HepG2 (cell line): ENCODE results near the gene MYADML2. TPM values are rescaled to one million over a fixed set of nuclear protein-coding genes. Genes with fewer than 3 reads are reported as not detected.

Source experiments
- ADNP ChIP-seq: sonication (generic); formaldehyde crosslinking; IDR thresholded peaks from 2 replicates; pipeline ENCODE4 v1.4.0; 2020; ENCODE audit warnings: missing genetic modification reagents
- ATF7 ChIP-seq, 2 experiments: fragments of 450-650 bp in 1 of 2; sonication (generic) in 1 of 2; formaldehyde crosslinking in 1 of 2; IDR thresholded peaks; 2 replicates each; pipeline versions ENCODE4 v1.4.0 to v1.6.1; 2016 to 2020; ENCODE audit warnings: antibody characterized with exemption in 1 of 2, mild to moderate bottlenecking in 1 of 2, missing genetic modification reagents in 1 of 2
- CC2D1A ChIP-seq: sonication (generic); formaldehyde crosslinking; IDR thresholded peaks from 2 replicates; pipeline ENCODE4 v1.8.1; 2023; ENCODE audit warnings: mild to moderate bottlenecking, missing genetic modification reagents
- CREB1 ChIP-seq, 2 experiments: fragments of 450-650 bp in 1 of 2; IDR thresholded peaks; 2 replicates each; pipeline ENCODE4 v1.6.1; 2016 to 2017; ENCODE audit warnings: control low read depth in 1 of 2, mild to moderate bottlenecking in 1 of 2, missing compliant biosample characterization in 1 of 2, missing genetic modification characterization in 1 of 2
- E2F1 ChIP-seq: sonication (generic); formaldehyde crosslinking; IDR thresholded peaks from 2 replicates; pipeline ENCODE4 v1.5.0; 2020; ENCODE audit warnings: missing genetic modification reagents
- EP300 ChIP-seq, 3 experiments: sonication (generic) in 1 of 3; formaldehyde crosslinking in 1 of 3; IDR thresholded peaks; 2 replicates each; pipeline versions ENCODE4 v1.5.1 to v1.6.1; 2011 to 2020; ENCODE audit warnings: low read depth in 2 of 3, low read length in 2 of 3, borderline replicate concordance in 1 of 3, improper control_type of control experiment in 1 of 3, mild to moderate bottlenecking in 1 of 3, missing genetic modification reagents in 1 of 3, moderate library complexity in 1 of 3
- EZH2 ChIP-seq: conservative IDR thresholded peaks from 2 replicates; pipeline ENCODE4 v1.6.1; 2012; ENCODE audit warnings: mild to moderate bottlenecking, low read depth, low read length, moderate library complexity
- FOXP1 ChIP-seq, 2 experiments: fragments of 450-650 bp in 1 of 2; IDR thresholded peaks; 2 replicates each; pipeline ENCODE4 v1.6.1; 2017 to 2018; ENCODE audit warnings: antibody characterized with exemption in 1 of 2
- GFI1 ChIP-seq: sonication (generic); formaldehyde crosslinking; IDR thresholded peaks from 2 replicates; pipeline ENCODE4 v1.5.0; 2020; ENCODE audit warnings: missing genetic modification reagents, mild to moderate bottlenecking, borderline replicate concordance
- HDAC6 ChIP-seq: fragments of 200-600 bp; sonication (generic); IDR thresholded peaks from 2 replicates; pipeline ENCODE4 v1.7.0; 2017; ENCODE audit warnings: mild to moderate bottlenecking, antibody characterized with exemption, low read length, low read depth
- KMT2A ChIP-seq: sonication (generic); formaldehyde crosslinking; IDR thresholded peaks from 2 replicates; pipeline ENCODE4 v1.4.0; 2020; ENCODE audit warnings: missing genetic modification reagents
- MBD4 ChIP-seq: IDR thresholded peaks from 2 replicates; pipeline ENCODE4 v1.6.1; 2012; ENCODE audit warnings: low read length, inconsistent platforms, borderline replicate concordance
- MTA3 ChIP-seq: sonication (generic); formaldehyde crosslinking; IDR thresholded peaks from 2 replicates; pipeline ENCODE4 v1.4.0; 2020; ENCODE audit warnings: missing genetic modification reagents
- NCOA5 ChIP-seq: sonication (generic); formaldehyde crosslinking; IDR thresholded peaks from 2 replicates; pipeline ENCODE4 v1.4.0; 2020; ENCODE audit warnings: missing genetic modification reagents
- NFKBIZ ChIP-seq: IDR thresholded peaks from 2 replicates; pipeline ENCODE4 v1.6.1; 2018; ENCODE audit warnings: missing genetic modification reagents, missing compliant biosample characterization
- SALL1 ChIP-seq: sonication (generic); formaldehyde crosslinking; IDR thresholded peaks from 2 replicates; pipeline ENCODE4 v1.8.0; 2022; ENCODE audit warnings: mild to moderate bottlenecking, missing genetic modification reagents
- SUZ12 ChIP-seq: fragments of 150-350 bp; IDR thresholded peaks from 2 replicates; pipeline ENCODE4 v1.6.1; 2014; ENCODE audit warnings: low read depth, low read length
- TAF15 ChIP-seq: fragments of 200-400 bp; formaldehyde crosslinking; IDR thresholded peaks from one replicate; pipeline ENCODE4 v1.6.1; 2018; ENCODE audit warnings: mild to moderate bottlenecking, low read depth, low read length; ENCODE audit not compliant: poor library complexity, severe bottlenecking
- ZBTB37 ChIP-seq: sonication (generic); formaldehyde crosslinking; IDR thresholded peaks from 2 replicates; pipeline ENCODE4 v1.4.0; 2020; ENCODE audit warnings: mild to moderate bottlenecking, missing genetic modification reagents
- ZEB1 ChIP-seq: IDR thresholded peaks from 2 replicates; pipeline ENCODE4 v1.6.1; 2012; ENCODE audit warnings: mild to moderate bottlenecking, low read depth, inconsistent platforms; ENCODE audit not compliant: insufficient replicate concordance
- ZMYM2 ChIP-seq: sonication (generic); formaldehyde crosslinking; IDR thresholded peaks from 2 replicates; pipeline ENCODE4 v1.8.0; 2022; ENCODE audit warnings: mild to moderate bottlenecking, missing genetic modification reagents
- ZMYM3 ChIP-seq: sonication (generic); formaldehyde crosslinking; IDR thresholded peaks from 2 replicates; pipeline ENCODE4 v1.5.1; 2020; ENCODE audit warnings: mild to moderate bottlenecking, missing genetic modification reagents
- ZMYM4 ChIP-seq: sonication (generic); formaldehyde crosslinking; IDR thresholded peaks from 2 replicates; pipeline ENCODE4 v1.8.1; 2023; ENCODE audit warnings: mild to moderate bottlenecking, missing genetic modification reagents
- ZNF253 ChIP-seq: sonication (generic); formaldehyde crosslinking; IDR thresholded peaks from 2 replicates; pipeline ENCODE4 v1.8.0; 2022; ENCODE audit warnings: mild to moderate bottlenecking, missing genetic modification reagents, borderline replicate concordance
- ZNF256 ChIP-seq: sonication (generic); formaldehyde crosslinking; conservative IDR thresholded peaks from 2 replicates; pipeline ENCODE4 v1.4.0; 2020; ENCODE audit warnings: missing genetic modification reagents
- ZNF431 ChIP-seq: sonication (generic); formaldehyde crosslinking; IDR thresholded peaks from 2 replicates; pipeline ENCODE4 v1.9.0; 2022; ENCODE audit warnings: missing genetic modification reagents, low read depth, mild to moderate bottlenecking, borderline replicate concordance
- polyA plus RNA-seq, 8 experiments: library from polyadenylated mRNA; depleted of rRNA in 3 of 8; stranded (reverse) in 7 of 8; unstranded in 1 of 8; fragments of >200 nt; fragmentation: Illumina TruSeq in 4 of 8; extraction: Trizol in 4 of 8; gene quantifications; 2 replicates each; pipeline versions ENCODE4 v1.2.1 to v1.2.3, GENCODE V29; 2011 to 2016; ENCODE audit warnings: low read depth in 4 of 8, missing spikeins in 1 of 8, mixed read lengths in 1 of 8; ENCODE audit not compliant: insufficient read depth in 1 of 8
- total RNA-seq, 5 experiments: library from RNA; depleted of rRNA; stranded (reverse); fragments of >200 nt; fragmentation: Illumina TruSeq; extraction: Trizol; gene quantifications; 2 replicates each; pipeline ENCODE4 v1.2.3, GENCODE V29; 2016; ENCODE audit warnings: low read depth in 1 of 5
- TF ChIP-seq, protein P1 (sequence below): sonication (generic); formaldehyde crosslinking; IDR thresholded peaks from 2 replicates; pipeline ENCODE4 v1.8.0; 2022; ENCODE audit warnings: mild to moderate bottlenecking, missing genetic modification reagents

MYADML2 gene
- total and polyA plus RNA-seq, 2 of the 13 experiments (the other 11 are each of a cell fraction or from before 2014, with no cell fraction given) = not detected

DNA sequence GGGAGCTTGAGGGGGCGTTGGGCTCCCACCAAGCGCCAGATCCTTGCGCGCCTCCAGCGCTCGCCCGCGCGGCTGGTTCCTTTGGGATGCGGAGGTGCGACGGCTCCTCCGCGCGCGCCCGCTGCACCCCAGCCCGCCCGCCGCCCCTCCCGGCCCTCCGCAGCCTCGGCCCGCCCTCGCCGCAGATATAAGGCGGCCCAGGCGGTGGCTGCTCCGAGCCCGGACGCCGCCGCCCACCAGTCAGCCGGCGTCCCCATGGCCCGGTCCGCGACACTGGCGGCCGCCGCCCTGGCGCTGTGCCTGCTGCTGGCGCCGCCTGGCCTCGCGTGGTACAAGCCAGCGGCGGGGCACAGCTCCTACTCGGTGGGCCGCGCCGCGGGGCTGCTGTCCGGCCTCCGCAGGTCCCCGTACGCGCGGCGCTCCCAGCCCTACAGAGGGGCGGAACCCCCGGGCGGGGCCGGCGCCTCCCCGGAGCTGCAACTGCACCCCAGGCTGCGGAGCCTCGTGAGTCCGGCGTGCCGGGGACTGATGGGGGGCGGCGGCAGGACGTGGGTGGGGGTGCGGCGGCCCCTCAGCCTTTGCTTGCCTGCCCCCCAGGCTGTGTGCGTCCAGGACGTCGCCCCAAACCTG lies 44.9 kb downstream of the MYADML2 start, which contains the start of gene NPB (continued):
- TF ChIP-seq ZNF431 (CRISPR knock-in tag) (no peak), CC2D1A (CRISPR knock-in tag) (no peak), ZEB1 (no peak), ADNP (CRISPR knock-in tag) (no peak), ZMYM2 (CRISPR knock-in tag) (no peak), EZH2 (no peak), ZMYM3 (CRISPR knock-in tag) (no peak), KMT2A (CRISPR knock-in tag) (no peak), FOXP1 (IDR thresholded peaks at IDR 0.05) (no peak), FOXP1 (CRISPR knock-in tag; IDR thresholded peaks at IDR 0.05) (no peak), EP300 (IDR thresholded peaks at IDR 0.05; ENCODE audit: low read depth in 2 of 2, low read length in 2 of 2) (no peak), EP300 (CRISPR knock-in tag; IDR thresholded peaks at IDR 0.05; ENCODE audit: borderline replicate concordance) (no peak), SALL1 (CRISPR knock-in tag) (peak; percentile 27; the same call in 1 of the 2 replicates), TAF15 (peak; percentile 28), GFI1 (CRISPR knock-in tag) (no peak), ZBTB37 (no peak), HDAC6 (no peak), ZNF253 (no peak), ZMYM4 (CRISPR knock-in tag) (no peak), CREB1 (IDR thresholded peaks at IDR 0.05) (no peak), CREB1 (CRISPR knock-in tag; IDR thresholded peaks at IDR 0.05) (no peak), E2F1 (peak; percentile 3; the same call in 1 of the 2 replicates), ATF7 (IDR thresholded peaks at IDR 0.05) (no peak), ATF7 (CRISPR knock-in tag; IDR thresholded peaks at IDR 0.05) (no peak; the same call in 1 of the 2 replicates), MTA3 (CRISPR knock-in tag) (no peak), SUZ12 (no peak), ZNF256 (no peak), NCOA5 (CRISPR knock-in tag) (peak; percentile 97), MBD4 (no peak), NFKBIZ (CRISPR knock-in tag) (no peak)
- TF ChIP-seq, protein P1, sequence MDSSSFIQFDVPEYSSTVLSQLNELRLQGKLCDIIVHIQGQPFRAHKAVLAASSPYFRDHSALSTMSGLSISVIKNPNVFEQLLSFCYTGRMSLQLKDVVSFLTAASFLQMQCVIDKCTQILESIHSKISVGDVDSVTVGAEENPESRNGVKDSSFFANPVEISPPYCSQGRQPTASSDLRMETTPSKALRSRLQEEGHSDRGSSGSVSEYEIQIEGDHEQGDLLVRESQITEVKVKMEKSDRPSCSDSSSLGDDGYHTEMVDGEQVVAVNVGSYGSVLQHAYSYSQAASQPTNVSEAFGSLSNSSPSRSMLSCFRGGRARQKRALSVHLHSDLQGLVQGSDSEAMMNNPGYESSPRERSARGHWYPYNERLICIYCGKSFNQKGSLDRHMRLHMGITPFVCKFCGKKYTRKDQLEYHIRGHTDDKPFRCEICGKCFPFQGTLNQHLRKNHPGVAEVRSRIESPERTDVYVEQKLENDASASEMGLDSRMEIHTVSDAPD (CRISPR knock-in tag) = no peak
